Omental fat pad (tissue), 4 donors: ENCODE measurements around the gene SLC25A33. TPM values are rescaled to one million over a fixed set of nuclear protein-coding genes. Genes with fewer than 3 reads are reported as not detected.

Source experiments
- ATAC-seq: fragments of 150-250 bp; one replicate; pipeline ENCODE4 v1.9.1; 2016; ENCODE audit warnings: mild to moderate bottlenecking, moderate library complexity; ENCODE audit not compliant: low FRiP score
- DNase-seq: peaks from one replicate; pipeline ENCODE4 v3.0.0-alpha.2; 2019; ENCODE audit warnings: low spot score
- total RNA-seq, 4 donors: library from RNA; depleted of rRNA; stranded (reverse); fragments of >200 nt; gene quantifications; one replicate each; pipeline ENCODE4 v1.1.0, GENCODE V29; 2016
- TF ChIP-seq, protein P1 (sequence below), 3 donors: fragments of 450-650 bp; IDR thresholded peaks; one replicate each; pipeline ENCODE4 v1.5.1; 2016 to 2017; ENCODE audit warnings: antibody characterized with exemption in 3 of 3, mild to moderate bottlenecking in 3 of 3, moderate library complexity in 2 of 3

SLC25A33 gene
- total RNA-seq, 4 donors from 2014 or later = 15.6 to 25.8 (median 19.1) TPM

- ATAC-seq (no peak), DNase-seq (no peak)
- TF ChIP-seq, protein P1, sequence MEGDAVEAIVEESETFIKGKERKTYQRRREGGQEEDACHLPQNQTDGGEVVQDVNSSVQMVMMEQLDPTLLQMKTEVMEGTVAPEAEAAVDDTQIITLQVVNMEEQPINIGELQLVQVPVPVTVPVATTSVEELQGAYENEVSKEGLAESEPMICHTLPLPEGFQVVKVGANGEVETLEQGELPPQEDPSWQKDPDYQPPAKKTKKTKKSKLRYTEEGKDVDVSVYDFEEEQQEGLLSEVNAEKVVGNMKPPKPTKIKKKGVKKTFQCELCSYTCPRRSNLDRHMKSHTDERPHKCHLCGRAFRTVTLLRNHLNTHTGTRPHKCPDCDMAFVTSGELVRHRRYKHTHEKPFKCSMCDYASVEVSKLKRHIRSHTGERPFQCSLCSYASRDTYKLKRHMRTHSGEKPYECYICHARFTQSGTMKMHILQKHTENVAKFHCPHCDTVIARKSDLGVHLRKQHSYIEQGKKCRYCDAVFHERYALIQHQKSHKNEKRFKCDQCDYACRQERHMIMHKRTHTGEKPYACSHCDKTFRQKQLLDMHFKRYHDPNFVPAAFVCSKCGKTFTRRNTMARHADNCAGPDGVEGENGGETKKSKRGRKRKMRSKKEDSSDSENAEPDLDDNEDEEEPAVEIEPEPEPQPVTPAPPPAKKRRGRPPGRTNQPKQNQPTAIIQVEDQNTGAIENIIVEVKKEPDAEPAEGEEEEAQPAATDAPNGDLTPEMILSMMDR (IDR thresholded peaks at IDR 0.05) = no peak
Measured at GRCh38 chr1:9628541-9629444, 89.5 kb downstream of the SLC25A33 start.

DNA sequence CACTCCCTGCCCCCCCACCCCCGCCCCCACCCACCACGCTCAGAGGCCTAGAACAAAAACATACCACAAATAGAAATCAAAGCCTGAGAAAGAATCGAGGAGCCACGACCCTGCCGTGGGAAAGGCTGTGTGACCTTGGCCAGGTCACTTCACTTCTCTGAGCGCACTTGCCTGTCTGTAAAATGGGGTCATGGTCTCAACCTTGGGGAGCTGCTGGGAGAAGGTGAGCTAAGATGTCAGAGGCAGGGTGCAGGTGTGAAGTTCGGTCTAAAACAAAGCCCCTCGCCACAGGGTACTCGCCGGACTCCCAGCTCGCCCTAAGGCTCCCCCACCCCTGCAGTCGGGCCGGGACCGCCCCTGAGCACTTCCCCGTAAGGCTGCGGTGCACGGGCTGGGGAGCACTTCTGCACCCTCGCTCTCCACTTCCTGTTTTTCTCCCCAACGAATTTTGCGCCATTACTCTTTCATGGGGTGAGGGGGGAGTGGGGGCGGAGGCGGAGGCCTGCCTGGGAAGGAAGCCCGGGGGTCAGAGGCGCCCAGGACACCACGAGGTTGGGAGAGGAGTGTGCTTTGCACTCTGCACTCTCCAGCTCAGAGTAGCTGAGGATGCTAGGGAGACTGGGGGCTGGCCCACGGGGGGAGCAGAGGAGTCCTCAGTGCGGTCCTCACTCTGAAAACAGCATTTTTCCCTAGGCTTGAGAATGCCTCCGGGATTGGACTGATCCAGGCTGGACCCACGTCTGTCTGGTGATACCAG, 90.4 kb downstream of the SLC25A33 start:
- ATAC-seq (no peak), DNase-seq (no peak)
- TF ChIP-seq, protein P1 (IDR thresholded peaks at IDR 0.05) = no peak

DNA sequence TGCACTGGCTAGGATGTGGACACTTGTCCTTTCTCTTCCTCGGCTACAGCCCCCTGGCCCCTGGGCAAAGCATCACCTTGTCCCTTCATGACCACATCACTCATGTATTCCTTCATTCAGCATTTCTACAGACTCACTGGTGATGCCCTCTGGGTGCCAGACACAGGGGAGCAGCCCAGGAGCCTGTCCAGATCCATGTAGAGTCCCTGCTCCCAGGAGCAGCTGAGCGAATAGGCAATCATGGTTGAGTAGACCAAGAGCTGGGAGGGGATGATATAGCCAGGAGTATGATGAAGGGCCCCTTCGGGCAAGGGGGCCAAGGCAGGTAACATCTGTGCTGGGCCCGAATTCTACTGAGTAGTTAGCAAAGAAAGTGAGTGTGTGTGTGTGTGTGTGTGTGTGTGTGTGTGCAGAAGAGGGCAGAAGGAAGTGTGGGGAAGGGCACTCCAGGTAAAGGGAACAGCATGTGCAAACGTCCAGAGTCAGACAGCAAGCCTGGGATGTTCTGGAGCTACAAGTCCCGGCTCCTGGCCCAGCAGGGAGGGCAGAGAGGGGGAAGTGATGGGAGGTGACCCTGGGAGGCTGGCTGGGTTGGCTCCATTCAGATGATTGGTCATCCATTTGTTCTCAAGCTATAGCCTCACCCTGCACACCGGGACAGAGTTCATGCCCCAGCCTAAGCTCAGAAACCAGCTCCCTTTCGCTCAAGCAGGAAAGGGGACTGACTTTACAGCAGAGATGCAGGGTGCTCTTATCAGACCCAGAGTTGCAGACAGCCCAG, 91.3 kb downstream of the SLC25A33 start:
- DNase-seq = no peak
- TF ChIP-seq, protein P1 (IDR thresholded peaks at IDR 0.05) = no peak
- ATAC-seq = no peak

- ATAC-seq = no peak
Measured at GRCh38 chr1:9631613-9632012, 92.3 kb downstream of the SLC25A33 start.

DNA sequence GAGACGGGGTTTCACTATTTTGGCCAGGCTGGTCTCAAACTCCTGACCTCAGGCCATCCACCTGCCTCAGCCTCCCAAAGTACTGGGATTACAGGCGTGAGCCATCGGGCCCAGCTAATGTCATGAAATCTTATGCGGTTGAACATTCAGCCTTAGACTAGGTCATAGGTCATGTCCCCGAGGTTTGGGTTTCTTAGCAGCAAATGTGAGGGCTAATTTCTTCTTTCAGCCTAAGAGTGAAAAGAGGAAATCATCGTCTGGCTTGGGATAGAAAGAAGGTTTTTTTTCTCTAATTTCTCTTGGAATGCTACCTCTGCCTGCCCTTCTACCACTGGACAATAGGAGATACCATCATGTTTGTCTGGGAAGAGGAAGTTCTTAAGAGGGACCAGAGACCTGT, 94.2 kb downstream of the SLC25A33 start:
- ATAC-seq (no peak), DNase-seq (no peak)
- TF ChIP-seq, protein P1 (IDR thresholded peaks at IDR 0.05) = no peak

More at GRCh38 chr1:9631613-9632012, 92.3 kb downstream of the SLC25A33 start:
- TF ChIP-seq, protein P1 (IDR thresholded peaks at IDR 0.05) = no peak
- DNase-seq = no peak

GRCh38 chr1:9634582-9634981, 95.3 kb downstream of the SLC25A33 start:
- ATAC-seq = no peak
- TF ChIP-seq, protein P1 (IDR thresholded peaks at IDR 0.05) = no peak
- no peak for DNase-seq

Other genes starting within 250 kb of the SLC25A33 start
- gene SPSB1, start 246.6 kb upstream of the SLC25A33 start, total RNA-seq = 100 to 1,000 TPM in 1 of 4 donors, 10 to 100 TPM in 3; 33.5 to 111 (median 76.3) TPM
- 10 to 100 TPM in 1 of 4 donors, 1 to 10 TPM in 3; 4.5 to 13.1 (median 6.8) TPM for gene TMEM201, start 49.4 kb downstream of the SLC25A33 start, total RNA-seq
- gene PIK3CD, start 112.3 kb downstream of the SLC25A33 start, total RNA-seq = 10 to 100 TPM; 16.5 to 23.0 (median 18.2) TPM